Measurements from ENCODE around the gene KCNIP3. TPM values are rescaled to one million over a fixed set of nuclear protein-coding genes. Genes with fewer than 3 reads are reported as not detected.
A peak's percentile ranks its signal among the peaks of the same experiment; 100 is the strongest.
"Not testable (repeated sequence)": the region's sequence is repeated elsewhere in the genome, so short reads cannot be mapped to it uniquely, and the experiment has no call there.

The KCNIP3 gene
- total RNA-seq, 1 donor from 2014 or later = 0.64 TPM

DNA sequence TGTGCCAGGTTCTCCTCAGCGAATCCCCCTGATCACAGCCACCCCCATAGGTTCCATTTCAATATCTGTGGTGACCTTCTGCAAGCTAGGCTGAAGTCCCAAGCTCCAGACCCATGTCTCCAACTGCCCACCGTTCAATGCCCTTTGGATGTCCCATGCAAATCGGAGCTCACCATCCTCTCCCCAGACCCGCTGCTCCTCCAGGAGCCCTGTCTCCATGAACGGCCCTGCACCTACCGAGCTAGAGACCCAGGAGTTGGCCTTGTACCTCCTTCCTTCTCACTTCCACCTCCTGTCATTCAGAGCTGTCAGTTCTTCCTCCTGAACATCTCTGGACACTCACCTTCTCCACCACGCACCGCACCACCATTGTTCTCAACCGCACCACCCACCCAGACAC lies 104.3 kb downstream of the KCNIP3 start:
- H3K27ac Mint-ChIP-seq = no peak overlapping the region
- no peak overlapping the region for H3K9ac ChIP-seq

DNA sequence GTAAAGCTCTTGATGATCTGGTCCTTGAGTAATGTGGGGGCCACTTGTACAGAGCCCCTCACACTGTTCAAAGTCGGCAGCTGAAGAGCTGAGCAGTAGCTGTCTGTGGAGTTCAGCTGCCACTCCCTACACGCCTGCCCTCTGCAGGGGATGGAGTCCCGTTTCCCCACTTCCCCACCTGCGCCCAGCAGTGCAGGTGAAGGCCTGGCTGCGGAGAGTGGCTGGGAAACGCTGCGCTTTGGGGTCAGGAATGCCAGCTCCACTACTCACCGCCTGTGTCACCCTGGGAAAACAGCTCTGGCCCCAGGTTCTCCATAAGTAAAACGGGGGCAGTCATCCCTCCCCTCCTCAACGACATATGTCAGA lies 104.8 kb downstream of the KCNIP3 start:
- H3K9ac ChIP-seq = peak overlapping the region; percentile 90
- H3K79me2 ChIP-seq (ENCODE audit: low read depth) = peaks cover 21% of the 10 kb centered on the region
- Mint-ChIP-seq H3K27ac (peak overlapping the region; percentile 78), H3K4me1 (peaks cover 21% of the 10 kb centered on the region), H3K4me3 (peak overlapping the region; percentile 97)
- H3K36me3 ChIP-seq; H3K27me3 ChIP-seq; H3K9me3 ChIP-seq (ENCODE audit: low read depth); H3K9me3 Mint-ChIP-seq; H3F3A ChIP-seq (ENCODE audit: low read depth); DNase-seq (ENCODE audit: low spot score); H3K27me3 Mint-ChIP-seq (ENCODE audit: insufficient read depth, low read depth); H3K27ac ChIP-seq; H3K36me3 Mint-ChIP-seq; H4K20me1 ChIP-seq (ENCODE audit: low read depth); H3K4me1 ChIP-seq: not testable (repeated sequence)
- H3K4me2 ChIP-seq = peak overlapping the region; percentile 89
- H2AFZ ChIP-seq (replicated peaks) = peak overlapping the region; percentile 94
- peak overlapping the region; percentile 93 for H3K4me3 ChIP-seq

More for the DNA sequence above, 104.3 kb downstream of the KCNIP3 start:
- Mint-ChIP-seq H3K36me3 (peaks cover 1% of the 10 kb centered on the region), H3K9me3 (no peaks in the 10 kb centered on the region), H3K4me3 (peak overlapping the region; percentile 97), H3K4me1 (peaks cover 23% of the 10 kb centered on the region), H3K27me3 (ENCODE audit: insufficient read depth, low read depth) (peaks cover 8% of the 10 kb centered on the region)
- peaks cover 8% of the 10 kb centered on the region for H3K27me3 ChIP-seq
- TF ChIP-seq EZH2phosphoT487 (IDR thresholded peaks at IDR 0.05) = no peak
- TF ChIP-seq, protein P1, sequence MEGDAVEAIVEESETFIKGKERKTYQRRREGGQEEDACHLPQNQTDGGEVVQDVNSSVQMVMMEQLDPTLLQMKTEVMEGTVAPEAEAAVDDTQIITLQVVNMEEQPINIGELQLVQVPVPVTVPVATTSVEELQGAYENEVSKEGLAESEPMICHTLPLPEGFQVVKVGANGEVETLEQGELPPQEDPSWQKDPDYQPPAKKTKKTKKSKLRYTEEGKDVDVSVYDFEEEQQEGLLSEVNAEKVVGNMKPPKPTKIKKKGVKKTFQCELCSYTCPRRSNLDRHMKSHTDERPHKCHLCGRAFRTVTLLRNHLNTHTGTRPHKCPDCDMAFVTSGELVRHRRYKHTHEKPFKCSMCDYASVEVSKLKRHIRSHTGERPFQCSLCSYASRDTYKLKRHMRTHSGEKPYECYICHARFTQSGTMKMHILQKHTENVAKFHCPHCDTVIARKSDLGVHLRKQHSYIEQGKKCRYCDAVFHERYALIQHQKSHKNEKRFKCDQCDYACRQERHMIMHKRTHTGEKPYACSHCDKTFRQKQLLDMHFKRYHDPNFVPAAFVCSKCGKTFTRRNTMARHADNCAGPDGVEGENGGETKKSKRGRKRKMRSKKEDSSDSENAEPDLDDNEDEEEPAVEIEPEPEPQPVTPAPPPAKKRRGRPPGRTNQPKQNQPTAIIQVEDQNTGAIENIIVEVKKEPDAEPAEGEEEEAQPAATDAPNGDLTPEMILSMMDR (IDR thresholded peaks at IDR 0.05) = no peak
- no peak for TF ChIP-seq EZH2 (IDR thresholded peaks at IDR 0.05)
- peak overlapping the region; percentile 94 for H2AFZ ChIP-seq (replicated peaks)
- peak overlapping the region; percentile 89 for H3K4me2 ChIP-seq
- no peaks in the 10 kb centered on the region for H3K9me3 ChIP-seq (ENCODE audit: low read depth)
- H4K20me1 ChIP-seq (ENCODE audit: low read depth) = no peaks in the 10 kb centered on the region
- no peak for DNase-seq (ENCODE audit: low spot score)
- H3F3A ChIP-seq (ENCODE audit: low read depth) = no peaks in the 10 kb centered on the region
- peaks cover 21% of the 10 kb centered on the region for H3K79me2 ChIP-seq (ENCODE audit: low read depth)
- H3K27ac ChIP-seq = no peak overlapping the region
- H3K36me3 ChIP-seq = no peaks in the 10 kb centered on the region
- H3K4me3 ChIP-seq = peak overlapping the region; percentile 93
- peaks cover 5% of the 10 kb centered on the region for H3K4me1 ChIP-seq

DNA sequence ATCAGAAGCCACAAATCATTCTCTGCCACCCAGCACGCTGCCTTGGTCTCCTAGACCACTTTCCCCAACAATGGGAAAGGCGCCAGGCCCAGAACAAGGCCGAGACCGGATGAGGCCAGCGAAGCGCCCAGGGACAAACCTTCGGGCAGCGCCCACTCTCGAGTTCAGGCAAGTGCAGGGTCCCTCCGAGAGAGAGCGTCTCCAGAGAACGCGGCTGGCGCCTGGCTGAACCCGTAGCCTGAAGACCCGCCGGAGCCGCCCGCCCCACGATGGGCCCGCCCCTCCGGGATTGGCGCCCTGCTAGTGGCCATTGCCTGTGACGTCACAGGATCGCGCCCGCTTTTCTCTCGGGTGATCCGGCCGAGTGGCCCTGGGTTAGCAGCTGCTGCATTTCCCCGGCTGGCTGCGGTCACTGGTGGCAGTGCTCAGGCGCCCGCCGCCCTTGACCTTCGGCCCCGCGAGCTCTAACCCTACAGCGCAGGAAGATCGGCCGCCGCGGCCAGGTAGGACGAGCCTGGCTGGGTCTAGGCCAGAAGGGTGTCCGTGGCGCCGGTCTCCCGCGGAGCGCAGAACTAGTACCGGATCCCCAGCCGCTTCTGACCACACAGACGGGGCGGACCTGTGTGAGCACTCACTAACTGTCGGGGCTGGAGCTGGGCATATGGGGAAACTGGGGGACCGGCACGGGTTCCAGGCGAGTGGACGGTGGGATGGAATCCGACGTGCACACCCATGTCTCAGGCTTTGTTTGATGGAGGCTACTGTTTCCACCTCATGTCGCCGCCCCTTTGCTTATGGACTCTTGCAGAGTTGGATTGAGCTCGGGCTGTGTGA lies 105.4 kb downstream of the KCNIP3 start, which contains the start of gene FAHD2A:
FAHD2A (plus strand) TSS at position 339 of the 834 bp plus-strand sequence. CDS start 2,851 bp downstream, outside the sequence.
- no peak within 1 kb of the TSS for H3K27ac ChIP-seq
- peak within 1 kb of the TSS; percentile 96 for H3K27ac Mint-ChIP-seq
- H3K79me2 ChIP-seq (ENCODE audit: low read depth) = peaks cover 21% of the 10 kb centered on the region
- H3K36me3 Mint-ChIP-seq = peaks cover 1% of the 10 kb centered on the region
- no peaks in the 10 kb centered on the region for H4K20me1 ChIP-seq (ENCODE audit: low read depth)
- H3K4me1 Mint-ChIP-seq = peaks cover 18% of the 10 kb centered on the region
- peak within 1 kb of the TSS; percentile 94 for H2AFZ ChIP-seq (replicated peaks)
- peak; percentile 97 for DNase-seq (ENCODE audit: low spot score)
- peak within 1 kb of the TSS; percentile 89 for H3K4me2 ChIP-seq
- H3F3A ChIP-seq (ENCODE audit: low read depth) = no peaks in the 10 kb centered on the region
- peaks cover 5% of the 10 kb centered on the region for H3K4me1 ChIP-seq
- peaks cover 8% of the 10 kb centered on the region for H3K27me3 ChIP-seq
- H3K9ac ChIP-seq = peak within 1 kb of the TSS; percentile 90
- no peaks in the 10 kb centered on the region for H3K9me3 ChIP-seq (ENCODE audit: low read depth)
- H3K9me3 Mint-ChIP-seq = no peaks in the 10 kb centered on the region
- H3K4me3 Mint-ChIP-seq = peak within 1 kb of the TSS; percentile 97
- peak within 1 kb of the TSS; percentile 93 for H3K4me3 ChIP-seq
- H3K36me3 ChIP-seq = peaks cover 1% of the 10 kb centered on the region
- no peak for TF ChIP-seq EZH2phosphoT487 (IDR thresholded peaks at IDR 0.05)
- peaks cover 8% of the 10 kb centered on the region for H3K27me3 Mint-ChIP-seq (ENCODE audit: insufficient read depth, low read depth)

DNA sequence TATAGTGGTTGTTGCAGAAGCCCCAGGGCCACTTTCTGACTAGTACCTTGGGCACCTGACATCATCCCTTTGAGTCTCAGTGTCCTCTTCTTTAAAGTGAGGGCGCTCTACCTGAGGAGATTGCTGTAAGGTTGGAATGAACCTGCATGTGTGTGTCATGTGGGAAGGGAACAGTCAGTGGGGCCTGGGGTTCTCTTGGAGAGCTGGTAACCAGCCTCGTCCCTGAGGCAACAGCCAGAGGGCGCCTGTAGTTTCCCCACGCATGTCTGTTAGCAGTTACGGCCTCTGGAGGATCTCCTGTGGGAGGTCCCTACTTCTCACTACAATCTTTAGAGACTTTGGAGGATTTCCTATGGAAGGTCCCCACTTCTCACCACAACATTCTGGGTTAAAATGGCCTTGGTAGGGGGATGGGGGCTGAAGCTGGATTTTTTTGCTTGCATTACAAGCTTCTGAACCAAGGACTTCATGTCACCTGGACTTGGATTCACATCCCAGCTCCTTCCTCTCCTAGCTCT lies 106.1 kb downstream of the KCNIP3 start:
- Histone ChIP-seq H3K79me2 (ENCODE audit: low read depth) (peaks cover 21% of the 10 kb centered on the region), H3K9ac (peak overlapping the region; percentile 90), H3K4me3 (peak overlapping the region; percentile 93), H3K4me2 (peak overlapping the region; percentile 89), H2AFZ (replicated peaks) (peak overlapping the region; percentile 94)
- peaks cover 18% of the 10 kb centered on the region for H3K4me1 Mint-ChIP-seq
- H3F3A ChIP-seq (ENCODE audit: low read depth); H3K9me3 Mint-ChIP-seq; H3K36me3 ChIP-seq; H3K27ac ChIP-seq; H4K20me1 ChIP-seq (ENCODE audit: low read depth); DNase-seq (ENCODE audit: low spot score); H3K9me3 ChIP-seq (ENCODE audit: low read depth); H3K27me3 ChIP-seq; H3K36me3 Mint-ChIP-seq; H3K27me3 Mint-ChIP-seq (ENCODE audit: insufficient read depth, low read depth); H3K4me1 ChIP-seq: not testable (repeated sequence)
- H3K27ac Mint-ChIP-seq = peak overlapping the region; percentile 96
- TF ChIP-seq, protein P1 (IDR thresholded peaks at IDR 0.05) = peak; percentile 34
- peak overlapping the region; percentile 97 for H3K4me3 Mint-ChIP-seq

DNA sequence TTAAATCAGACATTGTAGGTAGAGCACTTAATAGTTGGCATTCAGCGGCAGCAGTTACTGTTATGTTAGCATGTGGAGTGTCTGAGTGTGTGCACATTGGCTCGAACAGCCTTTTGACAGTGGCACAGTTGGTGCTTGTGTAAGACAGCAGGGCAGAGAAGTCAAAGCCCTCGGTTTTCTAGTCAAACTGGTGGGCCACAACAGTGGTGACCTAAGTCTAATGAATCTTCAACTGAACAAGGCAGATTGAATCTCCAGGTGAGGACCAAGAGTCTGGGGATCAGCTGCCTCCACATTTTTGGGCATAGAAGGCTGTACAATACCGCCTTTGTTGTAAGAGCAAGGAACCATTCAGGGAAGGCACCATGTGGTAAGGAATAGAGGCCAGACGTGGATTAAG lies 106.7 kb downstream of the KCNIP3 start:
- not testable (repeated sequence) for H4K20me1 ChIP-seq (ENCODE audit: low read depth); H3K4me1 ChIP-seq; H2AFZ ChIP-seq (replicated peaks); H3K27me3 Mint-ChIP-seq (ENCODE audit: insufficient read depth, low read depth); H3K27ac ChIP-seq; H3F3A ChIP-seq (ENCODE audit: low read depth); H3K27me3 ChIP-seq; H3K36me3 Mint-ChIP-seq; DNase-seq (ENCODE audit: low spot score); H3K9me3 Mint-ChIP-seq; H3K9ac ChIP-seq; H3K9me3 ChIP-seq (ENCODE audit: low read depth); H3K36me3 ChIP-seq
- Histone ChIP-seq H3K4me3 (peak overlapping the region; percentile 93), H3K79me2 (ENCODE audit: low read depth) (peaks cover 21% of the 10 kb centered on the region), H3K4me2 (peak overlapping the region; percentile 89)
- peak overlapping the region; percentile 97 for H3K4me3 Mint-ChIP-seq
- H3K4me1 Mint-ChIP-seq = peaks cover 18% of the 10 kb centered on the region
- peak overlapping the region; percentile 14 for H3K27ac Mint-ChIP-seq

DNA sequence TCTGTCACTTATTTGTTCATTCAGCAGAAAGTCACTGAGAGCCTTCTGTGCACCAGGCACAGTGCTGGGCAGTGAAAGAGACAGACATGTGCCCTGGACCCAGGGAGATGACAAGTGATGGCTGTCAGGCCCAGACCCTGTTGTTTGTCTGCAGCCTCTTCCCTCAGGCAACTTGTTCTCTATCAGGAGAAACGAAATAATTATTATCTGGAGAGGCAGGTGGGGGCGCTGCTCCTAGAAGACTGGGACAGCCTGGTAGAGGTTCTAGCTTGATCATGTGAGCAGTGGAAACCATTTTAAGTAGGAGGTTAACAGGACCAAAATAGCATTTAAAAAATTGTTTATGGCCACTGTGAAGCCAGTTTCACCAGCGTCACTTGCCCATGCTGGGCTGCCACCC lies 107.5 kb downstream of the KCNIP3 start:
- H2AFZ ChIP-seq (replicated peaks); H3K9ac ChIP-seq; H3F3A ChIP-seq (ENCODE audit: low read depth); H3K27me3 Mint-ChIP-seq (ENCODE audit: insufficient read depth, low read depth); H3K36me3 Mint-ChIP-seq; H3K27ac ChIP-seq; H3K4me2 ChIP-seq; H3K9me3 Mint-ChIP-seq; DNase-seq (ENCODE audit: low spot score); H3K27me3 ChIP-seq; H3K4me1 ChIP-seq; H3K27ac Mint-ChIP-seq; H3K36me3 ChIP-seq; H4K20me1 ChIP-seq (ENCODE audit: low read depth); H3K9me3 ChIP-seq (ENCODE audit: low read depth); H3K4me3 ChIP-seq: not testable (repeated sequence)
- Mint-ChIP-seq H3K4me1 (peaks cover 18% of the 10 kb centered on the region), H3K4me3 (peak overlapping the region; percentile 73)
- H3K79me2 ChIP-seq (ENCODE audit: low read depth) = peaks cover 21% of the 10 kb centered on the region

All from neural progenitor cell (in vitro differentiated cells).